NCI-H2227 (cell line): ENCODE data around the gene TENT4B.
"Not testable (repeated sequence)": the region's sequence is repeated elsewhere in the genome, so short reads cannot be mapped to it uniquely, and the experiment has no call there.

Source experiments
- DNase-seq: peaks from one replicate; lab custom pipeline; 2025; ENCODE audit not compliant: unreplicated experiment; lab: John Stamatoyannopoulos, UW

The TENT4B gene

GRCh38 chr16:50229149-50229726 is 76.1 kb downstream of the TENT4B start:
- no peak for DNase-seq

DNA sequence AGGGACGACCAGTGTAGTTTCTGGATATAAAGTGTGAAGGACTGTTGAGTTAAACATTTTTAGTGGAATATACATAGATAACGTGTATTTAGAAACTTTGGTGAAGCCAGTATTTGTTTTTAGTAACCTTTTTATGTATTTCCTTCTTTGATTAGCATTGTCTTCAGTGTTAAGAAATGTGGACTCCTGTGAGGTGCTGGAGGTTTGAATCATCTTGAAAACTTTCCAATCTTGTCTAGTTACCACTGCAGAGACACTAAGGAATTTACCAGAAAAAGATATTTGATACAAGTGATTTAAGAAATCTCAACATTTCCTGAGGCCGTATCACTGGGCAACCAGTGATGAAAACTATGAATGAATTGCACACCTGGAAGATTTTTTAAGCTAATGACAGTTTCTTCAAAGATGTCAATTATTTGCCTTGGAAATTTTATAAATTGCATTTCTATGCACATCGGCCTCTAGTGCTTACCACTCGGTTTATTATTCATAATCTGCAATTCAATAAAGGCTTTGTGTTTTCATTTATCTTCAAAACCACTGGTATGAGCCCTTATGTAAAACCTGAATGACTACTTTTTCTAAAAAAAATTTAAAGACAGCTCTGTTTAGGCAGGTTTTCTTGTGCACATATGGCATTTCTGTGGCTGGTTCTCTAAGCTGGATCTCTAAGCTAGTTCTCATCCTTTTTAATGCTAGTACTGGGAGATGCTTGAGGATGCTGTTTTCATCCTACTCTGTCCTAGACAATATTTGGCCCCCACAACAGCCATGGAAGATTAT is 81.9 kb downstream of the TENT4B start:
- no peak for DNase-seq

GRCh38 chr16:50235581-50235980 is 82.5 kb downstream of the TENT4B start:
- DNase-seq = no peak

- no peak for DNase-seq
These were observed 85.2 kb downstream of the TENT4B start for GRCh38 chr16:50238314-50238713.

DNA sequence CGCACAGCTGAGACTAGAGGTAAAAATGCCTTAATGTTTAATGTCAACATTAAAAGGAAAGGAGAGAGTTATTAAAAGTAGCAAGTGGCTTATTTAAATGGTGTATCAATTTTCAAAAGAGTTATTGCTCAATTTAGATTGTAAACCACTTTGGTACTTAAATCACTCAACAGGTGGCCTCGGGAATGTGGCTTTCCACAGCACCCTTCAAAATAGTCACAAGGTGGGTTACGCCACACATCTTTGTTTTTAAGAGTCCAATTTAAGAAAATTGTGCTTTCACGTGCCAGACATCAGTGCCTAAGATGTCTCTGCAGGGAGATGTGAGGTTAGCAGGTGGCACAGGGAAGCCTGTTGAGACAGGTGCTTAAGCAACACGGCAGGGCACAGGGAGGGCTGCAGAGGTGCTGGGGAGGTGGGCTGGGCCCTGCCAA is 85.8 kb downstream of the TENT4B start:
- DNase-seq = no peak

DNA sequence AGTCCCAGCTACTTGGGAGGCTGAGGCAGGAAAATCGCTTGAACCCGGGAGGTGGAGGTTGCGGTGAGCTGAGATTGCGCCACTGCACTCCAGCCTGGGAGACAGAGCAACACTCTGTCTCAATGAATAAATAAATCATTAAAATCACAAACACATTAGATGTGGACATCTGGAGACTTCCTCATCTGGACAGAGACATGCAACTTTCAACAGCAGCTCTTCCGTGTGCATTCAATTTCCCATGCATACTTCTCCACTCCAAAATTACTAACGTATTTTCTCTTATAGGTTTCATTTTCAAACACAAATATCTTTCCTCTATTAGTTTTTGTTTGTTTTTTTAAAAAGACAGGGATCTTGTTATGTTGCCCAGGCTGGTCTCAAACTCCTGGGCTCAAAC is 89.9 kb downstream of the TENT4B start:
- not testable (repeated sequence) for DNase-seq

- DNase-seq = no peak
These were observed 91.0 kb downstream of the TENT4B start for GRCh38 chr16:50244140-50244503.

DNA sequence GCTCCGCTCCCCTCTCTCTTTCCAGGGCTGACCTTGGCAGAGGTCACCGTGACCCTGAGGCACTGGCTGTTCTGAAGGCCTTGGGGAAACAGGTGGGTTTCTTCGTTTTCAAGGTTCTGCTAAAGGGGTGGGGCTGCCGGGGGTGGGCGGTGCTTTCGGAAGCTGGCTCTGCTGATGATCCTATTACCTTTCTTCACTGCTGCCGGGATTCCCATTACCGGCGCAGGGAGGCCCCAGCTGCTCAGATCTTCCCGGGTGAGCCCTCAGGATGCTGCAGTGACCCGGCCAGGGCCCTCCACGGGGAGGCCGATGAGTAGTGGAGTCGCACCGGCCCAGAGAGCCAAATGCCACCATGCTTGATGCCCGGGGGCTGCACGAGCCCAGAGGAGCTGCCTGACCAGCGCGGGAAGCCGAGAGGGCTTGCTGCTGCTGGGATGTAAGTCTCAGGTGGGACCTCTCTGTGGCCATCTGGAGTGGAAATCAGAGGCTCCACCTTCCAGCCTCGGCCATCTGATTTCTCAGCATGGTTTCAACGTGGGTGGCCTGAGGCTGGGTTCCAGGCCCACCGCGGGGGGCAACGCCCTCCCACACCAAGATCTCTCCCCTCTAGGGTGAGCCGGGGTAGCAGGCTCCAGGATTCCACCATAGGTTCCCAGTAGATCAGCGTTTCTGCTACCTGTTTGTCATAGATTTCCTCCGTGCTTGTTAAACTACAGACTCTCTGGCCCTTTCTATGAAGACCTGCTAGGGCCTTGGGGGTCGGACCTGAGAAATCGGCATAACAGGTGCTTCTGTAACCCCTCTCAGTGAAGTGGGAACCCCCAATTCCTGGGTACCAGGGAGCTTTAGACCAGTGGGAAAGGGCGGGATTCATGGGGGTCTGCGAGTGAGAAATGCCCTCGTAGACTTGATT is 91.7 kb downstream of the TENT4B start:
- DNase-seq = no peak

DNA sequence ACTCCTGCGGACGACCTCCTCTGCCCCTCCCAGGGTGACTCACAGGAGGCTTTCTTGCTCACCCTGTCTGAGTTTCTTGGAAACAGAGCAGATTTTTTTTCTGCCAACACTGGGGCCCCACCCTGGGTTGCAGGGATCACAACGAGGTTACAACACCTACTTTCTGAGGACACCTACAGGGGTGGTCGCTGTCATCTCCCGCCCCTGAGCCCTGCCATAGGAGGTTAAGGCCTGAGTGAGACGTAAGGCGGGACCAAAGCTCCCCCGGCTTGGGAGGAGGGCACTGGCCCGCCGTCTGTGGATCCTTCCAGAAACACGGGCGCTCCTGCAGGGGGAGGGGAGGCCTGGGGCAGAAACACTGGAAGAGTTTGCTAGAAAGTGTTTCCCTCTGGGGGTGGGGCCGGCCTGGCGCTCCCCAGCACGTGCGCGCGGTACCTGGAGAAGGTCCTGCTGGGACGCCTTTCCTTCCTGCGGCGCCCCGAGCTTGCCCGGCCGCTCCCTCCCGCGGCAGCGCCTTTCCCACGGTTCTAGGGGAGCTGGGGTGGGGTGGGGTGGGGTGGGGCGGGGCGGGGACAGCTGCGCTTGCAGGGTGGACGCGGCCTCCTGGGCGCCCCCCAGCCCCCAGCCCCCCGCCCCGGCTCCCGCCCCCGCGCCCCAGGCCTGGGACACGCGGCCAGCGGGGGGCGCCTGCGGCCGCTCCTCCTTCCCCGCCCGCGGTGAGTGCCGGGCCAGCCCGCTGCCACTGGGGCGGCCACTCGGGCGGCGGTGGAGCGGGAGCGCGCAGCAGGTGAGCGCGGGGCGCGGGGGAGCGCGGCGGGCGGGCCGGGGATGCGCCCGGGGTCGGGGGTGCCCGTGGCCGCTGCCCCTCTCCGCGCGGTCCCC is 92.6 kb downstream of the TENT4B start:
- DNase-seq = peak; percentile 23

DNA sequence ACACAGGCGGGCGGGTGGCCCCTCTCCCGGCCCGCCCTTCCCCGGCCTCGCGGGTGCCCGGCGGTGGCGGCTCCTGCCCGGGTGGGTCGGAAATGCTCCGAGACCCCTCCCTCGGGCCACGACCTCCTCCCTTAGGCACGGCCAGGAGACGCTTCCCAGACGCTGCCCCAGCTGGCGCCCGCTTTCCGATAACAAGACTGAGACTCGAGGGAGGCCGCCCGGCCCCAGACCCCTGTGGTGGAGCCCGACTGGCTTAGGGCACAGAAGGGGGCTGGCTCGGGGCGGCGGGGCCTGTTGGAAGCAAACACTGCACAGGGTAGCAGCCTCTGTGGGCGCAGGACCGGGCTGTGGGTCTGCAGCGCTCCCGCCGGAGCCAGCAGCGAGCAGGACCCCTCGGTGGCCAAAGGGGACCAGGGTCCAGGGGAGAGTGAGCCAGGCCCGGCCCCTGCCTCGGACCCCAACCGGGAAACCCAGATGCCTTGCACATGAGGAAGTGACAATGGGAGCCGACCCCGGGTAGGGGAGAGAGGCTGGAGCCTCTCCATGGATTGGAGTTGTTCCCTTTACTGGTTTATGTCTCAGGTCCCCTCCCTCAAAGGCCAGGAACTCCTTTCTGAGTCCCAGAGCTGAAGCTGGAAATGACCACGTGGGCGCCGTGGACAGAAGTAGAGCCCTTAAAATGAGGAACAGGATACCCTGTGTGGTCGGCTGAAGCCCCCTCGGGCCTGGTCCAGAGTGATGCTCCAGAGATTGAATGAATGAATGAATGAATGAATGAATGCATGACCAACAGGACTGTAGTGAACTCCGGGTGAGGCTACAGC is 93.4 kb downstream of the TENT4B start:
- DNase-seq = peak; percentile 17

- no peak for DNase-seq
These were observed 94.2 kb downstream of the TENT4B start for GRCh38 chr16:50247123-50247905.

GRCh38 chr16:50247906-50248608 is 95.0 kb downstream of the TENT4B start:
- DNase-seq = no peak

- peak; percentile 9 for DNase-seq
These were observed 95.7 kb downstream of the TENT4B start for GRCh38 chr16:50248845-50249244.

GRCh38 chr16:50251375-50252081 is 98.4 kb downstream of the TENT4B start:
- no peak for DNase-seq

DNA sequence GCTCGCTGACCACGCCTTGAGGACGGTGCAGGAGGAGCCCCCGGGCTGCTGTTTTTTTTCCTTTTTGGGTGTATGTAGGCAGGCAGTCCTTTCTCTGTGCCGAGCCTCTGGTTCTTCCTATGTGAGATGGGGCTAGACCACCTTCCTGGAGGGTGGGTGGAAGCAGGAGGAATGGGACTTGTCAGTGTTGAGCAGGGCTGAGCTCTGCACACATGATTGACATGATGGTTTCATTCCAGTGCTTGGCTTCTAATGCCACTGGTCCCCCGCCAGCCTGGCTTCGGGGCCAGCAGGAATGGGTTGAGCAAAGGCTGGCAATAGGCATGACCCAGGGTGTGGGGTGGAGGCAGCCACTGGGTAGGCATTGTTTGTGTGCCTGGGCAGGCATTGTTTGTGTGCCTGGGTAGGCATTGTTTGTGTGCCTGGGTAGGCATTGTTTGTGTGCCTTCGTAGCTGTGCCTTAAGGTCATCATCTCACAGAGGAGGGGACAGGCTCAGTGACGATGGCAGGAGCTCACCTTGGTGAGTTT is 99.0 kb downstream of the TENT4B start:
- DNase-seq = no peak

GRCh38 chr16:50252874-50253513 is 99.9 kb downstream of the TENT4B start:
- no peak for DNase-seq

DNA sequence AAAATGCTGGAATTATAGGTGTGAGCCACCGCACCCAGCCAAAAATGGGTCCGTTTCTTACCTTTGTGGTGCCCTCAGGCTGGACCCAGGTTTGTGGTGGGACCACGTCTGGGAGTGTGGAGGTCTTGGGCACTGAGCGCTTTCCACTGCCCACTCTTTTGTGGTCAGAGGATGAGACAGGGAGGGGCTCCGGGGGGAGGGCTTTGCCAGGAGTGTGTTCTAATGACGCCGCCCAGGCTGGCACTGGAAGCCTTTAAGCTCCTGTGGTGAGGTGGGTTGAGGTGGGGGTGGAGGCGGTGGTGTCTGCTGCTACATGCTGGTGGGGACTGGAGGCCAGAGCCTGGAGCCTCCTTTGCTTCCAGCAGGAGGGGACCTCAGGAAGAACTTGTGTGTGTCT is 100.4 kb downstream of the TENT4B start:
- no peak for DNase-seq
